ENCODE results near the gene MYO9B.

- TF ChIP-seq, protein P1, sequence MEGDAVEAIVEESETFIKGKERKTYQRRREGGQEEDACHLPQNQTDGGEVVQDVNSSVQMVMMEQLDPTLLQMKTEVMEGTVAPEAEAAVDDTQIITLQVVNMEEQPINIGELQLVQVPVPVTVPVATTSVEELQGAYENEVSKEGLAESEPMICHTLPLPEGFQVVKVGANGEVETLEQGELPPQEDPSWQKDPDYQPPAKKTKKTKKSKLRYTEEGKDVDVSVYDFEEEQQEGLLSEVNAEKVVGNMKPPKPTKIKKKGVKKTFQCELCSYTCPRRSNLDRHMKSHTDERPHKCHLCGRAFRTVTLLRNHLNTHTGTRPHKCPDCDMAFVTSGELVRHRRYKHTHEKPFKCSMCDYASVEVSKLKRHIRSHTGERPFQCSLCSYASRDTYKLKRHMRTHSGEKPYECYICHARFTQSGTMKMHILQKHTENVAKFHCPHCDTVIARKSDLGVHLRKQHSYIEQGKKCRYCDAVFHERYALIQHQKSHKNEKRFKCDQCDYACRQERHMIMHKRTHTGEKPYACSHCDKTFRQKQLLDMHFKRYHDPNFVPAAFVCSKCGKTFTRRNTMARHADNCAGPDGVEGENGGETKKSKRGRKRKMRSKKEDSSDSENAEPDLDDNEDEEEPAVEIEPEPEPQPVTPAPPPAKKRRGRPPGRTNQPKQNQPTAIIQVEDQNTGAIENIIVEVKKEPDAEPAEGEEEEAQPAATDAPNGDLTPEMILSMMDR (IDR thresholded peaks at IDR 0.05), result no peak
- TF ChIP-seq CBX2 (IDR thresholded peaks at IDR 0.05; ENCODE audit: borderline replicate concordance, low read depth) (no peak), CEBPB (IDR thresholded peaks at IDR 0.05) (no peak), POLR2A (IDR thresholded peaks at IDR 0.05; ENCODE audit: low read length) (no peak), REST (IDR thresholded peaks at IDR 0.05) (no peak), RFX5 (IDR thresholded peaks at IDR 0.05) (no peak), MAFK (IDR thresholded peaks at IDR 0.05; ENCODE audit: partially characterized antibody) (no peak), FOXS1 (CRISPR knock-in tag; IDR thresholded peaks at IDR 0.05) (no peak), MAX (IDR thresholded peaks at IDR 0.05) (no peak), EP300 (IDR thresholded peaks at IDR 0.05) (no peak), RAD21 (conservative IDR thresholded peaks at IDR 0.05 in 1 of 2, IDR thresholded peaks at IDR 0.05 in 1 of 2) (no peak)
Observed at GRCh38 chr19:17025991-17026658, 49.5 kb upstream of the MYO9B start.

Data from A549 (cell line).